ENCODE results near the gene PPP2R2D. TPM values are rescaled to one million over a fixed set of nuclear protein-coding genes. Genes with fewer than 3 reads are reported as not detected.
"Not testable (repeated sequence)": the region's sequence is repeated elsewhere in the genome, so short reads cannot be mapped to it uniquely, and the experiment has no call there.

The PPP2R2D gene
- total RNA-seq, 1 donor from 2014 or later, result 27.9 TPM

DNA sequence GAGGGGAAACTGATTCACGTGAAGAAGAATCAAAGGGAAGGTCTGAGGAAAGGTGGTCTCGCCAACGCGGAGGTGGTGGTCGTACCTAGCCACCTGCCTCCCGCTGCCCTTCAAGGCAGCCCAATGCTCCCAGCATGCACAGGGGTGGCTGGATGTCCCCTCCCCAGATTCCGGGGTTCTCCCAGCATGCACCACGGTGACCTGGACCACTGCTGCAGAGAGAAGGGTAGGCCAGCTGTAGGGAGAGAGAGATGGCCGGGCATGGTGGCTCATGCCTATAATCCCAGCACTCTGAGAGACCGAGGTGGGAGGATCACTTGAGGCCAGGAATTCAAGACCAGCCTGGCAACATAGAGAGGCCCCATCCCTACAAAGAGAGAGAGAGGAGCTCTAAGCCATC, 32.4 kb upstream of the PPP2R2D start:
- DNase-seq, result no peak

DNA sequence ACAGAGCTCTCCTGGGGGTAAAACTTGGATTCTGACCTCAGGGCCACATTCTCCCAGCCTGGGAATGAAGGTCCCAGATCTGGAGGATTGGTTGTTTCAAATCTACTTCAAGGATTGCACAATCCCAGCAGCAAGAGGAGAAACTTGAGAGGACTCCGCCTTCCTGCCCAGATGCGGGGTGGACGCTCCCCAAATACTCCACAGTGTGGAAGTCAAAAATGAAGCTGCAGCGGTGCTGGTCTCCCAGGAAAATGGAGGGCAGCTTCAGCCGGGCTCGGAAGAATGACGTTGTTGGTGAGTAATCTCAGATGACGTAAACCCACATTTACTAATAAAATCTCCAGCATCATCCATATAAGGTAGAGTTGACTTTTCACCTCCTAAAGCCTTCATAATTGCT, 31.5 kb upstream of the PPP2R2D start:
- no peak for DNase-seq

DNA sequence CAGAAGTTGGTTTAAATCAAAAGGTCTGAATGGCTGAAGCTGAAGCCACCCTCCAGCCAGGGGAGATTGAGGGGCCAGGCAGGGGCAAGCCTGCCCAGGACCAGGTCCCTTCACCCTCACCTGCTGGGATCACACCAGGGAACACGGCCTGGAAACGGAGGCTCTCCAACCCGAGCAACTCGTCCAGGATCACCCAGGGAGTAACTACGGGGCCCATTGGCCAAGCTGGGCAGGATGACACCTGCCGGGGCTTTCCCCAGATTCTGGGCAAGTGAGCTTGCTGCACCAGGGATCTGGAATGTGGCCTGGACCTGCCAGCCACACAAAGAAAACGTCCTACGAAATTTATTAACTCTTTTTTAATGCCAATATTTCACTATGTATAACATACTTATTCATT, 30.4 kb upstream of the PPP2R2D start:
- DNase-seq, result no peak

- DNase-seq, result no peak
Observed at GRCh38 chr10:131870831-131871672, 29.8 kb upstream of the PPP2R2D start.

DNA sequence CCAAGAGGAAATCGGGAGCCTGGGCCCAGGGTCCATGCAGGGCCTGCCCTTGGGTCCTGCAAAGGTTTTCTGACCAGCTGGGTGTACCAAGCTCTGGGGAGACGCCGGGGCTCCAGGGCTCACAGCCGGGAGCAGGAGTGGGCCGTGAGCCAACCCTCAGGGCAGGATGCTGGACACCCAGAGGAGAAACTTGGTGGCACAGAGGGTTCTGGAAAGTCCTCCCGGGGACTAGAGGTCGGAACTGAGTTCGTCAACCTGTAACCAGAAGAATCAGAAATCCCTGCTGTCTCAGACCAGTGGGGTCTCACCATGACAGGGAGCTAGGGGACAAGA, 29.2 kb upstream of the PPP2R2D start:
- no peak for DNase-seq

DNA sequence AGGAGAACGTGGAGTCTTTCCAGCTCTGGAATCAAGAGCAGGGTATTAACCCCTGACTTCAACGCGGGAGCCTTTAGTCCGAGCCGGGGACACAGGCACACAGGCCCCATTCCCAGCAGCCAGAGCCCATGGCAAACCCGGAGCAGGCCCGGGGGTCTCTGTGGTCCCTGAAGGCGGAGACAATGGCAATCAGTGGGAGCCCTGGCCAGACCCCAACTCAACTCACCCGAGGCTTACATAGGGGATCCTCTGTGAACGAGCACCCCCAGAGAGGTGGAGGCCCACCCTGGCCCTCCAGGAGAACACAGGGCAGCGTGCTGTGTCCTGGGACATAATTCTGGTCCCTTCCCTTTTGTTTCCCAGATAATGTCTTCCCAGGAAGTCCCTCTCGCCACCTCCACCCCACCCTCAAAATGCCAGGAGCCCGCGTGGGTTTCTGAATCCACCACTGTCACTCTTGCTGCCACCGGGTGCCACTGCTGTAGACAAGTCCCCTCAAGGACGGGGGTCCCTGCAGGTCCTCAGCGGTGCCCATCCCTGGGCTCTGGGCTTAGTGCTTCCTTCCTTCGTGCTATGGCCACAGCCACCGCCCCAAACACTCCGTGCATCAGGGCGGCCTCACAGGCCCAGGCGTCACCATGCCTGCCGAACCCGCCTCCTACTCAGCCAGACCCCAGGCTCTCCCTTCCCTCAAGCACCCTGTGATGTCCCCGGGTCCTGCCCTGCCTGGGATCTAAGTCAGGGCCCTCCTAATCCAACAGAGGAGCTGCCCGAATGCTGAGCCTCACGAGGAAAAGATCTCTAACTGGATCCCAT, 28.6 kb upstream of the PPP2R2D start:
- no peak for DNase-seq

- no peak for DNase-seq
Observed at GRCh38 chr10:131872827-131873375, 27.9 kb upstream of the PPP2R2D start.

- peak; percentile 87 for DNase-seq
Observed at GRCh38 chr10:131874991-131875451, 25.8 kb upstream of the PPP2R2D start.

DNA sequence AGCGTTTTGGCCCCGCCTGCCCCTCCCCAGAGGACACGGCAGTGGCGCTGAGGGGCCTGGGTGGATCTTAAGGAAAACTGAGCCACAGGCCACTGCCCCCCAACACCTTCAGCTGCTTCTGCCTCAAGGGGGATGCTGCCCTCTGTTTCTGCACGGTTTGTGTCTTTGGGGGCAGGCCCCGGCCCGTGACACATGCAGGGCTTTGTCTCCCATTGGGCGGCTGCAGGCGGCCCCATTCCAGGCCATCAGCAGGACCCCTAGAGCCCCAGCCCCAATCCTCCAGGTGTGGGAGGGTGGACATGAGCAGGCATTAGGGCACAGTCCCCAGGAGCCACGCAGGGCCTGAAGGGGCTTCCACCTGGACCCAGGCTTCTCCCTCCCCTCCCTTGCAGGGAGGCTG, 25.3 kb upstream of the PPP2R2D start:
- DNase-seq, result no peak

GRCh38 chr10:131876017-131876416, 24.8 kb upstream of the PPP2R2D start:
- no peak for DNase-seq

GRCh38 chr10:131876508-131876907, 24.3 kb upstream of the PPP2R2D start:
- DNase-seq, result no peak

GRCh38 chr10:131880016-131880590, 20.7 kb upstream of the PPP2R2D start:
- no peak for DNase-seq

GRCh38 chr10:131881104-131881880, 19.5 kb upstream of the PPP2R2D start:
- no peak for DNase-seq

- no peak for DNase-seq
Observed at GRCh38 chr10:131882151-131882550, 18.7 kb upstream of the PPP2R2D start.

DNA sequence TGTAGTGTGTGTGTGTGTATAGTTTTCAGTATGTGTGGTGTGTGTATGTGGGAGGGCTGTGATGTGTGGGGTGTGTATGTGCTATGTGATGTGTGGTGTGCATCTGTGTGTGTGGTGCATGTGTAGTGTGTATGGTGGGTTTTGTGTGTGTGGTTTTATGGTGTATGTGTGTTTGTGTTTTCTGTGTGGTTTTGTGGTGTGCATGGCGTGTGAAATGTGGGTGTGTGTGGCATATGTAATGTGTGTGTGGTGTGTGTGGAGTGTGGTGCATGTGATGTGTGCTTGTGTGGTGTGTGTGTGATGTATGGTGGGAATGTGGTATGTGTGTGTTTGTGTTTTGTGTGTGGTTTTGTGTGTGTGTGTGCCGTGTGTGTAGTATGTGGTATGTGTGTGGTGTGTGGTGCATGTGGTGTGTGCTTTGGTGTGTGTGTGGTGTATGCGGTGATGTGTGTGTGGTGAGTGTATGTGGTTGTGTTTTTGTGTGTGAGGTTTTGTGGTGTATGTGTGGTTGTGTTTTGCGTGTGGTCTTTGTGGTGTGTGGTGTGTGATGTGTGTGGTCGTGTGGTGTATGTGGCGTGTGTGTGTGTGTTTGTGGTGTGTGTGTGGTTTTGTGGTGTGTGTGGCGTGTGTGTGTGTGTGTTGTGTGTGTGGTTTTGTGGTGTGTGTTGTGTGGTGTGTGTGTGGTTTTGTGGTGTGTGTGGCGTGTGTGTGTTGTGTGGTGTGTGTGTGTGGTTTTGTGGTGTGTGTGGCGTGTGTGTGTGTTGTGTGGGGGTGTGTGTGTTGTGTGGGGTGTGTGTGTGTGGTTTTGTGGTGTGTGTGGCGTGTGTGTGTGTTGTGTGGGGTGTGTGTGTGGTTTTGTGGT, 18.0 kb upstream of the PPP2R2D start:
- DNase-seq, result no peak

DNA sequence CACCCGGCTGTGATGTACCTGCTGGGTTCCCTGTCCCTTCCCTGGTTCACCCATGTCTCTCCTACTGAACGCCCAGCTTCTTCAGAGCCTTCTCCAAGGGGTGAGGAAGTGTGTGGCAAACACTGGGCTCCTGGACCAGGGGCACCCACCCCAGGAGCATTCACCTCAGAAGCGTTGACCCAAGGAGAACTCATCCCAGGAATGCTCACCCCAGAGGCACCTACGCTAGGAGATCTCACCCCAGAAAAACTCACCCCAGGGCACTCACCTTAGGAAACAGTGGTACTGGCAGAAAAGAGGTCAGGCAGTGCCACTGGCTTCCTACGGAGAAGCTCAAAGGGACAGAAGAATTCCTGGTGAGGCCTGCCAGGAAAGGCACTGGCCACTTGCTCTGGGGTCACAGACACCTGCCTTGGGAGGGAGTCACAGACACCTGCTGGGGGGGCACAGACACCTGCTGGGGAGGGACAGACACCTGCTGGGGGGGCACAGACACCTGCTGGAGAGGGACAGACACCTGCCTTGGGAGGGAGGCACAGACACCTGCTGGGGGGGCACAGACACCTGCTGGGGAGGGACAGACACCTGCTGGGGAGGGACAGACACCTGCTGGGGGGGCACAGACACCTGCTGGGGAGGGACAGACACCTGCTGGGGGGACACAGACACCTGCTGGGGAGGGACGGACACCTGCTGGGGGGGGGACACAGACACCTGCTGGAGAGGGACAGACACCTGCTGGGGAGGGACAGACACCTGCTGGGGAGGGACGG, 17.0 kb upstream of the PPP2R2D start:
- DNase-seq, result not testable (repeated sequence)

- peak; percentile 81 for DNase-seq
Observed at GRCh38 chr10:131885391-131886165, 15.2 kb upstream of the PPP2R2D start.

GRCh38 chr10:131886237-131886636, 14.6 kb upstream of the PPP2R2D start:
- DNase-seq, result no peak

- peak; percentile 44 for DNase-seq
Observed at GRCh38 chr10:131888186-131888604, 12.6 kb upstream of the PPP2R2D start.

GRCh38 chr10:131889755-131890154, 11.1 kb upstream of the PPP2R2D start:
- no peak for DNase-seq
